Mucosa of descending colon (tissue), 3 donors: ENCODE measurements around the gene ALX4. TPM values are rescaled to one million over a fixed set of nuclear protein-coding genes. Genes with fewer than 3 reads are reported as not detected.

ENCODE experiments used
- ATAC-seq: fragments of 200-7000 bp; cut with Tn5 transposase; one replicate; pipeline ENCODE4 v1.9.1; 2020; ENCODE audit warnings: mild to moderate bottlenecking, moderate library complexity
- DNase-seq, 3 donors: peaks; one replicate each; pipeline ENCODE4 v3.0.0-alpha.2; 2020
- H3K36me3 ChIP-seq: fragments of 200-600 bp; one replicate; pipeline ENCODE4 v1.8.0; 2021; ENCODE audit warnings: low read depth, mild to moderate bottlenecking
- H3K4me1 ChIP-seq: fragments of 200-600 bp; one replicate; pipeline ENCODE4 v1.8.0; 2021; ENCODE audit warnings: low read depth, mild to moderate bottlenecking
- H3K4me3 ChIP-seq: fragments of 200-600 bp; one replicate; pipeline ENCODE4 v1.8.0; 2021; ENCODE audit warnings: mild to moderate bottlenecking
- H3K9me3 ChIP-seq: fragments of 200-600 bp; one replicate; pipeline ENCODE4 v1.8.0; 2021; ENCODE audit warnings: mild to moderate bottlenecking
- CTCF ChIP-seq: fragments of 200-600 bp; IDR thresholded peaks from one replicate; pipeline ENCODE4 v1.8.0; 2022; ENCODE audit warnings: antibody characterized with exemption, mild to moderate bottlenecking
- intact Hi-C, 2 donors: fragments of 100-400 bp; cut with DNase I in 1 of 2; cut with micrococcal nuclease in 1 of 2; formaldehyde crosslinking; loops; one replicate each; pipeline versions ENCODE4 v1.11.0 to v1.11.1; 2022; cut with DNase I, micrococcal nuclease
- total RNA-seq, 3 donors: library from RNA; stranded (reverse); fragmentation: NEBNext Ultra II Directional in 2 of 3; extraction: Animal tissue kit (Norgen Biotek cat#: 25700) in 2 of 3; gene quantifications; one replicate each; pipeline versions ENCODE4 v1.2.1 to v1.2.4, GENCODE V29; 2021 to 2023
- donor health status: DM: no; HTN: no; CAD: no; lungs with moderate emphysema.
- donor health status: DM: no; HTN: no; CAD: no.
- donor health status: DM: no; HTN: yes; CAD: no.

The ALX4 gene
- total RNA-seq, 3 donors from 2014 or later, result not detected

GRCh38 chr11:44347538-44347937, 37.6 kb upstream of the ALX4 start:
- no peak overlapping the region for H3K4me3 ChIP-seq
- H3K4me1 ChIP-seq, result no peaks in the 10 kb centered on the region
- TF ChIP-seq CTCF, result no peak
- H3K36me3 ChIP-seq, result no peaks in the 10 kb centered on the region
- intact Hi-C loops, result no loop called here
- DNase-seq, result no peak
- ATAC-seq, result no peak
- H3K9me3 ChIP-seq, result no peaks in the 10 kb centered on the region

- no peaks in the 10 kb centered on the region for H3K4me1 ChIP-seq
- no peak for DNase-seq
- no peaks in the 10 kb centered on the region for H3K9me3 ChIP-seq
- no peaks in the 10 kb centered on the region for H3K36me3 ChIP-seq
- H3K4me3 ChIP-seq, result no peak overlapping the region
- no peak for ATAC-seq
- no peak for TF ChIP-seq CTCF
- intact Hi-C loops, result no loop called here
Measured at GRCh38 chr11:44346983-44347382, 37.0 kb upstream of the ALX4 start.

GRCh38 chr11:44345781-44346180, 35.8 kb upstream of the ALX4 start:
- TF ChIP-seq CTCF, result no peak
- intact Hi-C loops, result no loop called here
- DNase-seq, result no peak
- H3K4me3 ChIP-seq, result no peak overlapping the region
- no peaks in the 10 kb centered on the region for H3K36me3 ChIP-seq
- ATAC-seq, result no peak
- no peaks in the 10 kb centered on the region for H3K9me3 ChIP-seq
- no peaks in the 10 kb centered on the region for H3K4me1 ChIP-seq

GRCh38 chr11:44344921-44345320, 35.0 kb upstream of the ALX4 start:
- TF ChIP-seq CTCF, result no peak
- no peaks in the 10 kb centered on the region for H3K4me1 ChIP-seq
- intact Hi-C loops, result no loop called here
- no peaks in the 10 kb centered on the region for H3K36me3 ChIP-seq
- ATAC-seq (no peak), DNase-seq (no peak)
- H3K9me3 ChIP-seq, result no peaks in the 10 kb centered on the region
- H3K4me3 ChIP-seq, result no peak overlapping the region

- H3K9me3 ChIP-seq, result no peaks in the 10 kb centered on the region
- no peak for ATAC-seq
- no peaks in the 10 kb centered on the region for H3K36me3 ChIP-seq
- no peak overlapping the region for H3K4me3 ChIP-seq
- DNase-seq, result no peak
- no peaks in the 10 kb centered on the region for H3K4me1 ChIP-seq
- intact Hi-C loops, result no loop called here
- TF ChIP-seq CTCF, result no peak
Measured at GRCh38 chr11:44344423-44344820, 34.5 kb upstream of the ALX4 start.

- intact Hi-C loops, result no loop called here
Measured at GRCh38 chr11:44343778-44344422, 34.0 kb upstream of the ALX4 start.

More at GRCh38 chr11:44343778-44344422, 34.0 kb upstream of the ALX4 start:
- Histone ChIP-seq H3K36me3 (no peaks in the 10 kb centered on the region), H3K9me3 (no peaks in the 10 kb centered on the region), H3K4me1 (no peaks in the 10 kb centered on the region), H3K4me3 (no peak overlapping the region)
- ATAC-seq (no peak), DNase-seq (no peak)
- TF ChIP-seq CTCF, result no peak
